HG03039 (cell line): Measurements from ENCODE around the gene PRRT3.
"Not testable (repeated sequence)": the region's sequence is repeated elsewhere in the genome, so short reads cannot be mapped to it uniquely, and the experiment has no call there.

Source experiments
- ATAC-seq: cut with Tn5 transposase; IDR thresholded peaks from one replicate; pipeline ENCODE4 v1.9.1; 2021; ENCODE audit warnings: mild to moderate bottlenecking, moderate library complexity; ENCODE audit not compliant: unreplicated experiment

PRRT3 gene

DNA sequence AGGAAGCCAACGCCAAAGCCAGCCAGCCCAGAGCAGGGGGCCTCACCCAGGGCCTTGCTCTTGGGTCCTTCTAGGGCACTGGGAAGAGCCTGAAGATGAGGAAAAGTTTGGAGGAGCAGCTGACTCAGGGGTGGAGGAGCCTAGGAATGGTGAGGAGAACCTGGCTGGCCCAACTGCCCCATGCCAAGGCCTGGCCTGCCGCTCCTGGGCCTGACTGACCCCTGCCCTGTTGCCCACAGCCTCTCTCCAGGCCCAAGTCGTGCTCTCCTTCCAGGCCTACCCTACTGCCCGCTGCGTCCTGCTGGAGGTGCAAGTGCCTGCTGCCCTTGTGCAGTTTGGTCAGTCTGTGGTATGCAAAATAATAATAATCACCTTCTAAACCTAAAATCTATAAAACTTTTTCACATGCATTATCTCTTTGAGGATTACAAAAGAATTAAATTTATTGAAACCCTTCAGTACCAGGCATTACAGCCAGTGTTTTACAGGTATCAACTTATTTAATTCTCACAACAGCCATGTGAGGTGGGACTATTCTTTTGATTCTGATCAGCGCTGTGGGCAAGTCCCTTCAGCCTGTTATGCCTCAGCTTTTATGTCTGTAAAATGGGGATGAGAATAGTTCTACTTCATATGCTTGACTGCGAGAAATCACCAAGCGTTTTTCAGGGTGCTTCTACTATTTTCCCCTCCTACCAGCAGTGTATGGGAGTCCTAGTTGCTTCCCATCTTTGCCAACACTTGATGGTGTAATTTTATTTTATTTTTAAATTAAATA is 33.8 kb downstream of the PRRT3 start:
- no peak for ATAC-seq

DNA sequence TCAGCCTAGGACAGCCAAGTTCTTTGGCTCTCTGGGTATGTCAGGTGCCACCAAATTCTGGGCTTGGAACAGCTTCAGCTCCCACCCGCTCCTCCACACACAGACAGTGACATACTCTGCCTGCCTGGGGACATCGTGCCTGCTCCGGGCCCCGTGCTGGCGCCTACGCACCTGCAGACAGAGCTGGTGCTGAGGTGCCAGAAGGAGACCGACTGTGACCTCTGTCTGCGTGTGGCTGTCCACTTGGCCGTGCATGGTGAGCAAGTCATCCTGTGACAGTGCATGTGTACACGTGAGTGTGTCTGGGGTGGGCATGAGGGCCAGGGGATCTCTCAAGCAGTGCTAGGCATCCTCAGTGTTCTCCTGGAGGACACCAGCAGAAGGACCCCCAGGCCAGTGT is 34.4 kb downstream of the PRRT3 start:
- no peak for ATAC-seq

DNA sequence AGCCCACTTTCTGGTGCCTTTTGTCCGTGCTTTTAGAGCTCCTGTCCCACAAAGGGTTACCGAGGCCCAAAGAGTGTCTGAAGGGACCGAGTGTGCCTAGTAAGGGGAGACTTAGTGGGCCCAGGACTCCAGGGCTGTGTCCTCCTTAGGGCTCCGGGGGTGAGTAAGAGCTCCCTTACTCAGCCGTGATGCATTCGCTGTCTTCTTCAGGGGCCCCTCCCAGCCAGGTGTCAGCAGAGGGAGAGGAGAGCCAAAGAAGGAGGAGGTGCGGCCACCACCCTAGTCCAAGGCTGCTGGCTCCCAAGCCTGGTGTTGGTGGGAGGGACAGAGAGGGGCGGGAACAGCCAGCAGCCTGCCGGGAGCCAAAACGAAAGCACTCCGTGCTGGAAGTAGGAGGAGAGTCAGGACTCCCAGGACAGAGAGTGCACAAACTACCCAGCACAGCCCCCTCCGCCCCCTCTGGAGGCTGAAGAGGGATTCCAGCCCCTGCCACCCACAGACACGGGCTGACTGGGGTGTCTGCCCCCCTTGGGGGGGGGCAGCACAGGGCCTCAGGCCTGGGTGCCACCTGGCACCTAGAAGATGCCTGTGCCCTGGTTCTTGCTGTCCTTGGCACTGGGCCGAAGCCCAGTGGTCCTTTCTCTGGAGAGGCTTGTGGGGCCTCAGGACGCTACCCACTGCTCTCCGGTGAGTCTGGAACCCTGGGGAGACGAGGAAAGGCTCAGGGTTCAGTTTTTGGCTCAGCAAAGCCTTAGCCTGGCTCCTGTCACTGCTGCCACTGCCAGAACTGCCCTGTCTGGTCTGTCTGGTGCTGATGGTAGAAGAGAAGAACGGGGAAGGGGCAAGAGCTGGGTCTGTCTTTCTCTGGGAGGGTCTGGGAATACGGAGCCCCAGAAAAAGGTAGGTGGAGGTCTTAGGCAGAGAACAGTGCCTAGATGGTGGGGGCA is 35.2 kb downstream of the PRRT3 start, which contains the start of gene IL17RC:
Gene IL17RC (plus strand): TSS at position 365 of the 947 bp plus-strand sequence. CDS start 218 bp downstream, at position 583.
- ATAC-seq = no peak

DNA sequence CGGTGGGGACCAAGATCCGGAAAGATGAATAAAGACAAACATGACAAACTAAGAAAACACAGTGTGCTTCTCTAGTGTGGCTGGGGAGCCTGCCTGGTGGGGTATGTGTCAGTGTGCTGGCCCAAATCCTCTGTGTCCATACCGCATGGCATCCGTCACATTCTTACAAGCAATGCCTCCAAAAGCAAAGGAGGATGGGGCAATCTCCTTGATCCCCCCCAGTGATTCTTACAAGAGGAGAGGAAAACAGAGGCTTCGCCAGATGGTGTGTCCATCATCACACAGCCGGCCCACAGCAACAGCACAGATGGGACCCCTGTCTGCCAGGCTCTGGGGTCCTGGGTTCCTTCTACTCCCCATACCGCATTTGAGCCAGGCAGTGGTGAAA is 35.9 kb downstream of the PRRT3 start:
- ATAC-seq = no peak

DNA sequence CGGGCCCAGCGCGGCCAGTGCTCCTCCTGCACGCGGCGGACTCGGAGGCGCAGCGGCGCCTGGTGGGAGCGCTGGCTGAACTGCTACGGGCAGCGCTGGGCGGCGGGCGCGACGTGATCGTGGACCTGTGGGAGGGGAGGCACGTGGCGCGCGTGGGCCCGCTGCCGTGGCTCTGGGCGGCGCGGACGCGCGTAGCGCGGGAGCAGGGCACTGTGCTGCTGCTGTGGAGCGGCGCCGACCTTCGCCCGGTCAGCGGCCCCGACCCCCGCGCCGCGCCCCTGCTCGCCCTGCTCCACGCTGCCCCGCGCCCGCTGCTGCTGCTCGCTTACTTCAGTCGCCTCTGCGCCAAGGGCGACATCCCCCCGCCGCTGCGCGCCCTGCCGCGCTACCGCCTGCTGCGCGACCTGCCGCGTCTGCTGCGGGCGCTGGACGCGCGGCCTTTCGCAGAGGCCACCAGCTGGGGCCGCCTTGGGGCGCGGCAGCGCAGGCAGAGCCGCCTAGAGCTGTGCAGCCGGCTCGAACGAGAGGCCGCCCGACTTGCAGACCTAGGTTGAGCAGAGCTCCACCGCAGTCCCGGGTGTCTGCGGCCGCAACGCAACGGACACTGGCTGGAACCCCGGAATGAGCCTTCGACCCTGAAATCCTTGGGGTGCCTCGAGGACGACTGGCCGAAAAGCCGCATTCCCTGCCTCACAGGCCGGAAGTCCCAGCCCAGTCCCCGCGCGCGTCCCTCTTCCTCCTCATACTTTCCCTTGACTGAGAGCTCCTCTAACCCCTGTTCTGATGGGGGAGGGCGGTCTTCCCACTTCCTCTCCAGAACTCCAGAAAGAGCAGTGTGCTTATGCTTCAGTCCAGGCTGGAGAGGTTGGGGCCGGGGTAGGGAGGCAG is 36.7 kb downstream of the PRRT3 start:
- ATAC-seq = no peak

DNA sequence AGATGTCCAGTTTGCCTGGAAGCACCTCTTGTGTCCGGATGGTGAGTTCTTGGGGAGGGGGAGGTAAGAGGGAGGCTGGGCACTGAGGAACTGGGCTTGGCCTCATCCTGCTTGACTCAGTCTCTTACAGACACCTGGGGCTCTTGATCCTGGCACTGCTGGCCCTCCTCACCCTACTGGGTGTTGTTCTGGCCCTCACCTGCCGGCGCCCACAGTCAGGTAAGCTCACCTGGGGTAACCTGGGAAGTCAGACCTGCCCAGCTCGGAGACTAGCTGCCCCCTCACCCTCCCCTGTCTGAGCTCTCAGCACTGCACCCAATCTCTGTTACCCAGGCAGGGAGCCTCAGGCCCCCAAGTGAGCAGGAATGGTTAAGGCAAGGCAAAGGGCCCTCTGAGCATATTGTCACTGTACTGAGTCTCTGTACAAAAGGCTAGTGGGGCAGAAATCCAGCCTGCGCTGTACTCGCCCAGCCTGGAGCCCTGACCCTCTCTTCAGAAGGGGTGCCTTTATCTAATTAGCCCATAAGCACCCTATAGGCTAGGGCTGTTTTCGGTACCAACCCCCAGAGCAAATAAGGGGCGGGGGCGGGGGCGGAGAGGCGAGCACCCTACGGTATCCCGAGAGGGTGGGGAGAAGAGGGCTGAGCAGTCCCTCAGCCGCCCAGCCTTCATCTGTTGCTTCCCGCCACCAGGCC is 37.5 kb downstream of the PRRT3 start:
- no peak for ATAC-seq

DNA sequence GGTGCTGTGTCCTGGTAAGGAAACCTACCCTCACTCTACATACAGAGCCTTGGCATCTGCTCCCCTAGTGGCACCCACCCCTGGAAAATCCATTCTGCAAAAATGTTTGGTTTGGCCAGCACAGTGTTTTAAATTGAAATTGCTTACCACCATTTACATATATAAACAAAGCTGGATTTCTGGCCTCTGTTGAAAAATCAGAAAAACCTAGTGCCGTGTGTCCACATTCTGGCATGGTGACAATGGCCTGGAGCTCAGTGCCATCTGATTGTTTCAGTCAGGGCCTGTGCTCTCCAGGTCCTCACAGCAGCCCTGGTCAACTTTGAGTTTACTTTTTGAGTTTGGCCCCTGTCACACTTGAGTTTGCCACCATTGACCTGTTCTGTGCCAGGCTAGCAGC is 38.2 kb downstream of the PRRT3 start:
- no peak for ATAC-seq

DNA sequence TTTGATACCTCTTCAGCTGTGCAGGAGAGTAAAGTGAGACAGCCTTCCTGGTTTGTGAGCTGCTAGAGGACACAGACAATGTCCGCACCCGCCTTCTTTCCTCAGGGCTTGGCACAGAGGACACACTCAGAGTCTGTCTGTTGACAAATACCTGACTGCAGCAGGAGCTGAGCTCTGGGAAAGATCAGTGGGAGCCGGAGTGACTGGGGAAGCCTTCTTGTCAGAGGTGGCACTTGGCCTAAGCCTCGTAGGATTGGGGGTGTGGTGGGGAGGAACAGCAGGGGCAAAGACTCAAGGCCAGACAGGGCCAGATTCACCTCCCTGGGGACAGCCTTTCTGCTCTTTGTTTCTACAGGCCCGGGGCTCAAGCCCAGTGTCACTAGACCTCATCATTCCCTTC is 38.6 kb downstream of the PRRT3 start:
- no peak for ATAC-seq

DNA sequence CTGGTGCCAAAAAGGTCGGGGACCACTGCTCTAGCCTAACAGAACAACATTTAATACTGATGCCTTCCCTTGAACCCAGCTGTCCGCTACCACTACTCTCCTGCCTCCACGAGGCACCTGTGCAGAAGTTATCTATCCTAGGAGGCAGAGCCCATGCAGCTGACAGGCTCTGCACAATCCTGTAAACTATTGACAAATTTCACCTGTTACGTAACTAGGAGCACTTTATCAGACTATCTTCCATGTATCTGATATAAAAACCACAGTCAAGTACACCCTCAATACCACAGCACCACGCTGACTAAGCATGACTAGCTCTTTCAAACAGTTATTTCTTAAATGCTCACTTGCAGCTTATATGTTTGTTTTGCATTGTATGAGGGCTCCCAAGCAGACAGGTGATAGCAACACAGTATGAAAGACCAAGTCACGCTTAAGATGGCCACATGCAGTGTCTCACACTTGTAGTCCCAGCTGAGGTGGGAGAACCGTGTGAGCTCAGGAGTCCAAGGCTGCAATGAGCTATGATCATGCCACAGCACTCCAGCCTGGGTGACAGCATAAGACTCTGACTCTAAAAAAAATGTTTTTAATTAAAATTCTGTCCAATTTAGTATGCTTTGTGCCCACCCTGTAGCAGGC is 39.8 kb downstream of the PRRT3 start:
- ATAC-seq = no peak

DNA sequence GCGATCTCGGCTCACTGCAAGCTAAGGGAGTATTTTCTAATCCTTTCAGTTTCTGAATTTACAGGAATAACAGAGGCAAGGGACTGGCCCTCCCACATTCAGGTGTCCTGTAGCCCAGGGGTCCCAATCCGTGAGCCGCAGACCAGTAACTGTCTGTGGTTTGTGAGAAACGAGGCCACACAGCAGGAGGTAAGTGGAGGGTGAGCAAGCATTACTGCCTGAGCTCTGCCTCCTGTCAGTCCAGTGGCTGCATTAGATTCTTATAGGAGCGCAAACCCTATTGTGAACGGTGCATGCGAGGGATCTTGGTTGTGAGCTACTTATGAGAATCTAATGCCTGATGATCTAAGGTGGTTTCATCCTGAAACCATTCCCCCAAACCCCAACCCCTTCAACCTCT is 40.3 kb downstream of the PRRT3 start:
- no peak for ATAC-seq

DNA sequence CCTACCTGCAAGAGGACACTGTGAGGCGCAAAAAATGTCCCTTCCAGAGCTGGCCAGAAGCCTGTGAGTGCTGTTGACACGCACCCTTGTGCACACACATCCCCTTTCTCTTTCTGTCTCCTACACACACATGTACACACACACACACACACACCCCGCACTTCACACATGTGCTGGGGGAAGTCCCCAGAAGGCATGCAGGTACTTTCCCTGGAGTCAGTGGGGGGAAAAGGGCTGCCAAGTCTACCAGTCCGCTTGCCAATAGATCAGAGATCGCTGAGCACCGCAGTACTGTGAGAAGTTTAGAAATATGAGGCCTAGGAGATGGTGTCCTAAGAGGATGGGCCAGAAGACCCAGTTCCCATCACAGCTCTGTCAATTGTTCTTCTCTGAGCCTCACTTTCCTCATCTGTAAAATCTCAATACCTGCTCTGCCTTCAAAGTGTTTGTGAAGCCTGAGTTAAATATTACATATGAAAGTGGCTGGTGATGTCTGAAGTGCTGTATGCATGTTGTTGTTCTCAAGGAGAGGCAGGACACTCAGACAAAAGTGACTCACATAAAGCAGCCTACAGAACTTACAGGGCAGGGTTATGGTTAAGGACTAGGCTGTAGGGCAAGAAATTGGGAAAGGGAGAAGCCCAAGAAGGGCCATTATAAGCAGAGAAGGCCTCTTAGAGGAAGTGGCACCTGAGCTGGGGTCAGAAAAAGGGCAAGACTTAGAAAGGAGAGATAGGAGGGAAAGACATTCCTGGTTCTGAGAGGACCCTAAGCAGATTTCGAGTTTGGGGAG is 42.8 kb downstream of the PRRT3 start:
- ATAC-seq = no peak

DNA sequence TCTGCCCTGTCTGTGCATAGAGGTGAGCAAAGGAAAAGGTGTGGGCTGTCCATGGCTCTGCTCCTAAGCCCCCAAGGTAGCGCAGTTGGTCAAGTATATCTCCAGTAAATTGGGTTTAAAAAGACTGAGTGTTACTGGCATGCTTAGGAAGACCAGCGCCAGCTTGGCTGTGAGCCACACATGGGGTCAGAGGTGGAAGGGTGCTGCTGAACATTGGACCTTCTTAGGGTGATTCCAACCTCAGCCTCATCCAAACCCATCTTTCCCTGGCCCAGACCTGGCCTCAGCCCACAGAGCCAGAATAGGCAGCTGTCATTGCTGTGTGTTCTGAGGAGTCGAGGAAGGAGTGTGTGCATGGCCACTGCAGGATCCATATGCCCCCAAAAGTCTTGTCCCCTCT is 43.9 kb downstream of the PRRT3 start:
- ATAC-seq = no peak

DNA sequence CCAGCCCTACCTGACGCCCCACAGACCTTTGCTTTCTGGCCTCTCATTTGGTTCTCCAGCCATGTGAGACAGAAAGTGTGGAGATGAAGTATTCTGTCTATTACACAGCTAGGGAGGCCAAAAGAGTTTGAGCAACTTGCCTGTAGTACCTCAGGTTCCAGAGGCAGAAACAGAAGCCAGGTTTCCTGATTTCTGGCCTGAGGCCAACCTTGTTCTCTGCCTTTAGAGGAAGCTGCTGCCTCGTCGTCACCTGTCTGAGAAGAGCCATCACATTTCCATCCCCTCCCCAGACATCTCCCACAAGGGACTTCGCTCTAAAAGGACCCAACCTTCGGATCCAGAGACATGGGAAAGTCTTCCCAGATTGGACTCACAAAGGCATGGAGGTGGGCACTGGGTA is 45.7 kb downstream of the PRRT3 start:
- no peak for ATAC-seq

DNA sequence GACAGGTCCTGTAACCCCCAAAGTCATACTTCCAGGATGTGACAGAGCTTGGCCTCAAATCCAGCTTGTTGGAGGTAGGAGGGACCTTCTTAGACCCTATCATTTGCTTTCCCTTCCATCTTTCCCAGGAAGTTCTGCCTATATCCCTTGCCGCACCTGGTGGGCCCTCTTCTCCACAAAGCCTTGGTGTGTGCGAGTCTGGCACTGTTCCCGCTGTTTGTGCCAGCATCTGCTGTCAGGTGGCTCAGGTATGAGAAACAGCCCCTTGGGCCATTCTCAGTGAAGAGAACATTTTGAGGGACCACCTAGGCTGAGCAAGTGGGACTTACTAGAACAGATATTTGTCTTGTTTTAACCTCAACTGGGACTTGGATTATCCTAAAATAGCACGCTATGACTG is 48.3 kb downstream of the PRRT3 start:
- ATAC-seq = no peak

DNA sequence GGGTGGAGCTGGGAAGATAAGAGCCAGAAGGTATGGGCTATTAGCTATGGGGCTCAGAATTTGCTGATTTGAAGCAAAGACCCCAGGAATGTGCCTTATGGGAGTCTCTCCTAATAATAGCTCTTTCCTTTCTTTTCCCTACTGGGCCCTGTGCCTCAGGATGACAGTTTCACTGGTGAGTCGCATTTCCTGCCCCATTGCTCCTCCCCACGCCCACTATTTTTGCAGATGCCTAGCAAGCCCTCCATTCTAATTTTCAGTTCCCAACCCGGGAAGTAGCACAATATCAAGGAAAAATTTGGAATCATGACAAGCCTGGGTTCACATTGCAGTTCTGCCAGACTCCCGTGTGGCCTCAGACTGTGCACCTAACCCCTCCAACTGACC is 49.0 kb downstream of the PRRT3 start:
- ATAC-seq = no peak

DNA sequence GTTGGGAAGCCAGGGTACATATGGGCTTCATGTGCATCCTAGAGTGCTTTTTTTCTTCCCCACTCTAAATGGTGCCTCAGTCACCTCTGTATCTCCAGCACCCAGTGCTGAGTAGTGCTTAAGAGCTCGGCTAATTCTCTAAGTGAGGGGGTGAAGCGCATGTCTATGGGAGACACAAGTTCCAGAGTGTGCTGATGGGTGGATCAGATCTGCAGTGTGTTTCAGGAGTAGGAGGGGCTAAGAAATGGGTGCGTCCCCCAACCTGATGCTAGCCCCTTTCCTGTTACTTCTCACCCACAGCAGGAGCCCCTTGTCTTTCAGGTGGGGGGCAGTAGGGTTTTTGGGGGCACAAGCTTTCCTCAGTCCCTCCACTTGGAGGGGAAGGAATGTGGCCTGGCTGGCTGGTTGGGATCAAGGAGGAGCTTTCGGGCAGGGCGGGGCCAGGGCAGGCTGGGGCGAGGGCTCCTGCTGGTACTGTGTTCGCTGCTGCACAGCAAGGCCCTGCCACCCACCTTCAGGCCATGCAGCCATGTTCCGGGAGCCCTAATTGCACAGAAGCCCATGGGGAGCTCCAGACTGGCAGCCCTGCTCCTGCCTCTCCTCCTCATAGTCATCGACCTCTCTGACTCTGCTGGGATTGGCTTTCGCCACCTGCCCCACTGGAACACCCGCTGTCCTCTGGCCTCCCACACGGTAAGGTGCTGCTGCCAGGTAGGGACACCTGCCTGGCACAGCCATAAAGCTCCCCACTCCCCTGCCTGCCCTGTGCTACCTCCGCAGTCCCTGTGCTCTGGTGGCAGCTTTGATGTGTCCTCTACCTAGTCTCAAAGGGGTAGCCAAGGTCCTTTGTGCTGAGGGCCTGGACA is 49.6 kb downstream of the PRRT3 start, which contains the start of gene IL17RE:
Gene IL17RE (plus strand): TSS at position 477 of the 866 bp plus-strand sequence. CDS start 85 bp downstream, at position 562.
- no peak for ATAC-seq

DNA sequence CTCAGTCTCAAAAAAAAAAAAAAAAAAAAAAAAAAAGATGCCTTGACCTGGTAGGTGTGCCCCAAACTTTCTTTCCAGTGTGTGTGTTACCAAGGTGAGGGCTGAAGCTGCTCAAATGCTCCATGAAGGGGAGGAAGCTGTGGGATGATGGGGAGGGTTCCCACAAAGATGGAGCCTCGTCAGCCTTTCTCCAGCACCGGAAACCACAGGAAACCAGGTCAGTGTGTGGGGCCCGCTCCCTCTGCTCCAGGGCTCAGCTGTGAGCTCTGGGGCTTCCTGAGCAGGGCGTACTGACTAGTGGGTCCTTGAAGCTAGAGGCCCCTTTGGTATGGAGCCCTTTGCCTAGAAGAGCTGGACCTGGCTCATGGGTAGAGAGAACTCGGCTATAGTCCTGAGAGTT is 50.2 kb downstream of the PRRT3 start:
- no peak for ATAC-seq

DNA sequence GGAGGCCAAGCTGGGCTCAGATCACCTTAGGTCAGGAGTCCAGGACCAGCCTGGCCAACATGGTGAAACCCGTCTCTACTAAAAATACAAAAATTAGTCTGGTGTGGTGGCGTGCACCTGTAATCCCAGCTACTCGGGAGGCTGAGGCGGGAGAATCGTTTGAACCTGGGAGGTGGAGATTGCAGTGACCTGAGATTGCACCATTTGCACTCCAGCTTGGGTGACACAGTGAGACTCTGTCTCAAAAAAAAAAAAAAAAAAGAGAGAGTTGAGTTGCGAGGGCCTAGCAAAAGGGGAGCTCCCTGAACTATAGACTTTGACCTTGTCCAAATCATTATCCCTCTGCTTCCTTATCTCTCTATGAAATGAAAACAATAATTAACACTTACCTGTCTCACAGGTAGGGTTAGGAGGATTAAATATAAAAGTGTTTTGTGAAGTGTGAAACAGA is 51.2 kb downstream of the PRRT3 start:
- ATAC-seq = not testable (repeated sequence)
